ENCODE measurements around the gene LYRM1. TPM values are rescaled to one million over a fixed set of nuclear protein-coding genes. Genes with fewer than 3 reads are reported as not detected.
"Not testable (repeated sequence)": the region's sequence is repeated elsewhere in the genome, so short reads cannot be mapped to it uniquely, and the experiment has no call there.

LYRM1 gene
- total and polyA plus RNA-seq, 5 donors from 2014 or later: 15.5 to 56.1 (median 52.4) TPM

DNA sequence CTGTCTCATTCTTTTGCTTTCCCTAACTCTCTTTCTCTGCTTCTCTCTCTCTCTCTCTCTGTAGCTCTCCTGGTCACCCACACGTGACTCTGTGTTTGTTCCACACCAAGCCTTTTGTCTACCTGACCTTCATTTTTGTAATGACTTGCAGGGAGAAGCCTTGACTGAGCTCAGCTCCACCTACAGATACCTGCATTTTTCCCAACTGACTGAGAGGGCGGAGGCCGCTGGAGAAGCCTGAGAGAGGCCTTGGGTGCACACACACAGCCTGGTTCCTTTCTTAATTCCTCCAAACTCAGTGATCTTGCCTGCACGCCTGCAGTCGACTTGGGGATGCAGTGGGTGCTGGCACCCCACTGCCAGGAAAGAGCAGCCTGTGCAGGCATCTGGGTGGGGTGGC is 68.8 kb downstream of the LYRM1 start:
- no peak overlapping the region for H3K4me3 Mint-ChIP-seq

DNA sequence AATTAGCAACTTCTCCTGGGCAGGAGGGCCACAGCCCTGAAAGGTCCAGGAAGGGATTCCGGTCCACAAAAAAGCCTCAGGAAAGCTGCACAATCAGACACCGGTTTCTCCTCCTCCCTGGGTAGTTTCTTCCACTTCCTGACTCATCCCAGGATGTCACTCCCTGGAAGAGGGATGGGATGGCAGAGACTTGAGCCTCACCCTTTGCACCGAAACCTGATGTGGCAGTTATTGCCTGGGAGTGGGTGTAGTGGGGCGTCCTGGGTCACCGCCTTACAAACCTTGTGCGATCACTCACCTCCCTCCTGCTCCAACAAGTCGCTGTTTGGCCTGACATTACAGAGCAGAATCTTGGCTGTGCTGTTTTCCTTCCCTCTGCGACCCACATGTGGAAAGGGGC is 70.8 kb downstream of the LYRM1 start:
- H3K4me3 ChIP-seq (ENCODE audit: low read depth, low read length): no peak overlapping the region
- no peak for ATAC-seq (ENCODE audit: low read depth in 2 of 2)
- H3K27me3 ChIP-seq (ENCODE audit: control insufficient read depth, insufficient read depth, low read length): no peaks in the 10 kb centered on the region
- H3K9me3 ChIP-seq (ENCODE audit: control insufficient read depth in 2 of 2, low read length in 2 of 2): no peaks in the 10 kb centered on the region
- Mint-ChIP-seq H3K27me3 (no peaks in the 10 kb centered on the region), H3K4me1 (no peaks in the 10 kb centered on the region), H3K9me3 (peaks cover 0 to 2% (median 0%) of the 10 kb centered on the region in 7 donors), H3K4me3 (no peak overlapping the region), H3K36me3 (no peaks in the 10 kb centered on the region), H3K27ac (peak overlapping the region in 1 of 3 donors; percentile 36)
- H3K4me1 ChIP-seq (ENCODE audit: control insufficient read depth, insufficient read depth, low read length, poor library complexity, severe bottlenecking): no peaks in the 10 kb centered on the region
- no peak for DNase-seq
- no peak overlapping the region for H3K27ac ChIP-seq (ENCODE audit: insufficient read depth, low read length, poor library complexity, severe bottlenecking)
- no peaks in the 10 kb centered on the region for H3K36me3 ChIP-seq (ENCODE audit: control insufficient read depth, insufficient read depth, low read length)

More for the DNA sequence above, 68.8 kb downstream of the LYRM1 start:
- Mint-ChIP-seq H3K4me1 (no peaks in the 10 kb centered on the region), H3K27me3 (no peaks in the 10 kb centered on the region), H3K27ac (no peak overlapping the region), H3K36me3 (no peaks in the 10 kb centered on the region), H3K9me3 (peaks cover 0 to 2% (median 0%) of the 10 kb centered on the region in 7 donors)
- Histone ChIP-seq H3K27me3 (ENCODE audit: control insufficient read depth, insufficient read depth, low read length) (no peaks in the 10 kb centered on the region), H3K4me1 (ENCODE audit: control insufficient read depth, insufficient read depth, low read length, poor library complexity, severe bottlenecking) (no peaks in the 10 kb centered on the region), H3K9me3 (ENCODE audit: control insufficient read depth in 2 of 2, low read length in 2 of 2) (no peaks in the 10 kb centered on the region), H3K4me3 (ENCODE audit: low read depth, low read length) (no peak overlapping the region), H3K27ac (ENCODE audit: insufficient read depth, low read length, poor library complexity, severe bottlenecking) (no peak overlapping the region), H3K36me3 (ENCODE audit: control insufficient read depth, insufficient read depth, low read length) (no peaks in the 10 kb centered on the region)
- ATAC-seq (ENCODE audit: low read depth in 2 of 2) (no peak), DNase-seq (no peak)

DNA sequence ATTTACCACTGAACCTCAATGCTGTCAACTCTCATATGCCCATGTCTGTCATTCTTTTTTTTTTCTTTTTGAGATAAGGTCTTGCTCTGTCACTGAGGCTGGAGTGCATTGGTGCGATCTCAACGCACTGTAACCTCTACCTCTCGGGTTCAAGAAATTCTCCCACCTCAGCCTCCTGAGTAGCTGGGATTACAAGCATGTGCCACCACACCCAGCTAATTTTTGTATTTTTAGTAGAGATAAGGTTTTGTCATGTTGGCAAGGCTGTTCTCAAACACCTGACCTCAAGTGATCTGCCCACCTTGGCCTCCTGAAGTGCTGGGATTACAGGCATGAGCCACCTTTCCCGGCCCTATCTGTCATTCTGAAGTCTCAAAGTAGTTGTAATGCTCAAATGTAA is 72.6 kb downstream of the LYRM1 start:
- not testable (repeated sequence) for H3K9me3 ChIP-seq (ENCODE audit: control insufficient read depth in 2 of 2, low read length in 2 of 2); H3K36me3 Mint-ChIP-seq; DNase-seq; H3K9me3 Mint-ChIP-seq; H3K4me1 Mint-ChIP-seq; H3K4me3 ChIP-seq (ENCODE audit: low read depth, low read length); H3K36me3 ChIP-seq (ENCODE audit: control insufficient read depth, insufficient read depth, low read length); ATAC-seq (ENCODE audit: low read depth in 2 of 2); H3K27ac ChIP-seq (ENCODE audit: insufficient read depth, low read length, poor library complexity, severe bottlenecking); H3K27me3 Mint-ChIP-seq; H3K4me3 Mint-ChIP-seq; H3K27me3 ChIP-seq (ENCODE audit: control insufficient read depth, insufficient read depth, low read length); H3K4me1 ChIP-seq (ENCODE audit: control insufficient read depth, insufficient read depth, low read length, poor library complexity, severe bottlenecking)
- H3K27ac Mint-ChIP-seq: peak overlapping the region in 1 of 3 donors; percentile 5

Other genes with a start within 250 kb of the LYRM1 start
- gene ACSM1, start 203.1 kb upstream of the LYRM1 start, total RNA-seq: not detected
- under 1 TPM in 2 of 4 donors, not detected in 2; 0.15 to 0.23 TPM for gene ACSM1, start 203.1 kb upstream of the LYRM1 start, polyA plus RNA-seq
- gene THUMPD1, start 159.0 kb upstream of the LYRM1 start, total RNA-seq: 97.6 TPM
- 10 to 100 TPM; 56.1 to 75.1 (median 70.9) TPM for gene THUMPD1, start 159.0 kb upstream of the LYRM1 start, polyA plus RNA-seq
- gene ACSM3, start 136.8 kb upstream of the LYRM1 start, total RNA-seq: 0.91 TPM
- 1 to 10 TPM; 1.7 to 7.2 (median 3.7) TPM for gene ACSM3, start 136.8 kb upstream of the LYRM1 start, polyA plus RNA-seq
- 2.0 TPM for gene ERI2, start 94.3 kb upstream of the LYRM1 start, total RNA-seq
- 1 to 10 TPM; 2.8 to 4.9 (median 3.6) TPM for gene ERI2, start 94.3 kb upstream of the LYRM1 start, polyA plus RNA-seq
- gene REXO5, start 94.2 kb upstream of the LYRM1 start, total RNA-seq: 1.7 TPM
- gene REXO5, start 94.2 kb upstream of the LYRM1 start, polyA plus RNA-seq: 1 to 10 TPM in 3 of 4 donors, under 1 TPM in 1; 0.34 to 1.5 (median 1.2) TPM
- 4.8 TPM for gene DCUN1D3, start 413 bp upstream of the LYRM1 start, total RNA-seq
- gene DCUN1D3, start 413 bp upstream of the LYRM1 start, polyA plus RNA-seq: 1 to 10 TPM in 3 of 4 donors, under 1 TPM in 1; 0.52 to 2.2 (median 1.5) TPM